HL-60 (cell line): Measurements from ENCODE around the gene TENT4B.

Experiments
- DNase-seq, 2 experiments: peaks; one replicate each; pipeline ENCODE4 v3.0.0-alpha.2; 2010 to 2020; ENCODE audit warnings: low read depth in 1 of 2, low spot score in 1 of 2
- H3K27ac ChIP-seq: fragments of 250-450 bp; sonication (Bioruptor Pico); replicated peaks from 2 replicates; pipeline ENCODE4 v1.5.1; 2020; ENCODE audit warnings: mild to moderate bottlenecking, moderate library complexity
- H3K27me3 ChIP-seq: fragments of 250-450 bp; sonication (Bioruptor Pico); 2 replicates; pipeline ENCODE4 v1.5.1; 2021; ENCODE audit warnings: mild to moderate bottlenecking, moderate library complexity; ENCODE audit not compliant: insufficient read depth, poor library complexity, severe bottlenecking
- H3K4me3 ChIP-seq: replicated peaks from 2 replicates; pipeline ENCODE4 v1.5.1; 2011; ENCODE audit warnings: mild to moderate bottlenecking, control low read depth, low read length; ENCODE audit not compliant: insufficient read depth
- GABPA ChIP-seq: IDR thresholded peaks from 2 replicates; pipeline ENCODE4 v1.6.1; 2012; ENCODE audit warnings: low read depth
- POLR2AphosphoS5 ChIP-seq: IDR thresholded peaks from 2 replicates; pipeline ENCODE4 v1.6.1; 2012; ENCODE audit warnings: low read depth
- SPI1 ChIP-seq: IDR thresholded peaks from 2 replicates; pipeline ENCODE4 v1.6.1; 2012; ENCODE audit warnings: low read depth, mild to moderate bottlenecking, borderline replicate concordance
- TF ChIP-seq, protein P1 (sequence below): IDR thresholded peaks from 2 replicates; pipeline ENCODE4 v1.6.1; 2012; ENCODE audit warnings: low read depth; ENCODE audit not compliant: insufficient replicate concordance
- TF ChIP-seq, protein P2 (sequence below): IDR thresholded peaks from one replicate; pipeline ENCODE4 v1.5.1; 2011; ENCODE audit warnings: low read length, control low read depth, inconsistent platforms; ENCODE audit not compliant: insufficient read depth

Gene TENT4B

DNA sequence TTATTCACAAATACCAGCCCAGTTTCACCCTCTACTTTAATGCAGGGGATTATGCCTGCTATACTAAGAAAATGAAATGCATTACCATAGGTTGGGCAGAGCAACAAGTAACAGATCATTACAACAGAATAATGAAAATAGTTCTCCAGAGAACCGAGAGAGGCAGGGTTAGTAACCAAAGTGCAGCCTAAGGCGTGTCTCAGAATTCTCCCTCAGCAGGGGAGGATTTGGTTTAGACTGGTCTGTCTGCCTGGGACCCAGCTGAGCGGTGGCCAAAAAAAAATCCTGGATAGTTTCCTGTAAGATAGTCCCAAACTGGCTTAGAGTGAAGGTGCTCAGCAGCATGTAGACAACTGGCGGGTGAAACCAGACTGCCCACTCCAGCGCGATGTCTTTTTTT lies 82.5 kb downstream of the TENT4B start:
- no peak for DNase-seq
- no peaks in the 10 kb centered on the region for H3K27me3 ChIP-seq
- H3K4me3 ChIP-seq, result no peak overlapping the region
- TF ChIP-seq, protein P1, sequence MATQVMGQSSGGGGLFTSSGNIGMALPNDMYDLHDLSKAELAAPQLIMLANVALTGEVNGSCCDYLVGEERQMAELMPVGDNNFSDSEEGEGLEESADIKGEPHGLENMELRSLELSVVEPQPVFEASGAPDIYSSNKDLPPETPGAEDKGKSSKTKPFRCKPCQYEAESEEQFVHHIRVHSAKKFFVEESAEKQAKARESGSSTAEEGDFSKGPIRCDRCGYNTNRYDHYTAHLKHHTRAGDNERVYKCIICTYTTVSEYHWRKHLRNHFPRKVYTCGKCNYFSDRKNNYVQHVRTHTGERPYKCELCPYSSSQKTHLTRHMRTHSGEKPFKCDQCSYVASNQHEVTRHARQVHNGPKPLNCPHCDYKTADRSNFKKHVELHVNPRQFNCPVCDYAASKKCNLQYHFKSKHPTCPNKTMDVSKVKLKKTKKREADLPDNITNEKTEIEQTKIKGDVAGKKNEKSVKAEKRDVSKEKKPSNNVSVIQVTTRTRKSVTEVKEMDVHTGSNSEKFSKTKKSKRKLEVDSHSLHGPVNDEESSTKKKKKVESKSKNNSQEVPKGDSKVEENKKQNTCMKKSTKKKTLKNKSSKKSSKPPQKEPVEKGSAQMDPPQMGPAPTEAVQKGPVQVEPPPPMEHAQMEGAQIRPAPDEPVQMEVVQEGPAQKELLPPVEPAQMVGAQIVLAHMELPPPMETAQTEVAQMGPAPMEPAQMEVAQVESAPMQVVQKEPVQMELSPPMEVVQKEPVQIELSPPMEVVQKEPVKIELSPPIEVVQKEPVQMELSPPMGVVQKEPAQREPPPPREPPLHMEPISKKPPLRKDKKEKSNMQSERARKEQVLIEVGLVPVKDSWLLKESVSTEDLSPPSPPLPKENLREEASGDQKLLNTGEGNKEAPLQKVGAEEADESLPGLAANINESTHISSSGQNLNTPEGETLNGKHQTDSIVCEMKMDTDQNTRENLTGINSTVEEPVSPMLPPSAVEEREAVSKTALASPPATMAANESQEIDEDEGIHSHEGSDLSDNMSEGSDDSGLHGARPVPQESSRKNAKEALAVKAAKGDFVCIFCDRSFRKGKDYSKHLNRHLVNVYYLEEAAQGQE, result no peak
- no peak for TF ChIP-seq GABPA
- TF ChIP-seq POLR2AphosphoS5, result no peak
- no peak for TF ChIP-seq SPI1
- TF ChIP-seq, protein P2, sequence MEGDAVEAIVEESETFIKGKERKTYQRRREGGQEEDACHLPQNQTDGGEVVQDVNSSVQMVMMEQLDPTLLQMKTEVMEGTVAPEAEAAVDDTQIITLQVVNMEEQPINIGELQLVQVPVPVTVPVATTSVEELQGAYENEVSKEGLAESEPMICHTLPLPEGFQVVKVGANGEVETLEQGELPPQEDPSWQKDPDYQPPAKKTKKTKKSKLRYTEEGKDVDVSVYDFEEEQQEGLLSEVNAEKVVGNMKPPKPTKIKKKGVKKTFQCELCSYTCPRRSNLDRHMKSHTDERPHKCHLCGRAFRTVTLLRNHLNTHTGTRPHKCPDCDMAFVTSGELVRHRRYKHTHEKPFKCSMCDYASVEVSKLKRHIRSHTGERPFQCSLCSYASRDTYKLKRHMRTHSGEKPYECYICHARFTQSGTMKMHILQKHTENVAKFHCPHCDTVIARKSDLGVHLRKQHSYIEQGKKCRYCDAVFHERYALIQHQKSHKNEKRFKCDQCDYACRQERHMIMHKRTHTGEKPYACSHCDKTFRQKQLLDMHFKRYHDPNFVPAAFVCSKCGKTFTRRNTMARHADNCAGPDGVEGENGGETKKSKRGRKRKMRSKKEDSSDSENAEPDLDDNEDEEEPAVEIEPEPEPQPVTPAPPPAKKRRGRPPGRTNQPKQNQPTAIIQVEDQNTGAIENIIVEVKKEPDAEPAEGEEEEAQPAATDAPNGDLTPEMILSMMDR, result no peak
- H3K27ac ChIP-seq, result no peak overlapping the region

DNA sequence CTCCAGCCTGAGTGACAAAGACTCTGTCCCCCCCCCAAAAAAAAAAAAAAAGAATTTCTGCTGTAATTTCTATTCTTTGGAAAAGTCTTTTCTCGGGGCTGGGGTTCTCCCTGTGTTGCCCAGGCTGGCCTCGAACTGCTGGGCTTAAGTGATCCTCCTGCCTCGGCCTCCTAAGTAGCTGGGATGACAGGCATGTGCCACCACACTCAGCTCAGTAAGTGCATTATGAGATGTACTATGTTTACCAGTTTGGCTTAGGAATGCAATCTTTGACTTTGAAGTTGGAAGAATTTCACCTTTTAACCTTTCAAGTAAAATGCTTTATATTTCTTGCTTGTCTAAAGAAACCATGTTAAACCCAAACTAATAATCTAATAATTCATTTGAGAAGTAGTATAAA lies 85.2 kb downstream of the TENT4B start:
- Histone ChIP-seq H3K27me3 (no peaks in the 10 kb centered on the region), H3K27ac (no peak overlapping the region), H3K4me3 (no peak overlapping the region)
- no peak for DNase-seq
- no peak for TF ChIP-seq POLR2AphosphoS5
- TF ChIP-seq GABPA, result no peak
- TF ChIP-seq, protein P2, result no peak
- TF ChIP-seq, protein P1, result no peak
- no peak for TF ChIP-seq SPI1

DNA sequence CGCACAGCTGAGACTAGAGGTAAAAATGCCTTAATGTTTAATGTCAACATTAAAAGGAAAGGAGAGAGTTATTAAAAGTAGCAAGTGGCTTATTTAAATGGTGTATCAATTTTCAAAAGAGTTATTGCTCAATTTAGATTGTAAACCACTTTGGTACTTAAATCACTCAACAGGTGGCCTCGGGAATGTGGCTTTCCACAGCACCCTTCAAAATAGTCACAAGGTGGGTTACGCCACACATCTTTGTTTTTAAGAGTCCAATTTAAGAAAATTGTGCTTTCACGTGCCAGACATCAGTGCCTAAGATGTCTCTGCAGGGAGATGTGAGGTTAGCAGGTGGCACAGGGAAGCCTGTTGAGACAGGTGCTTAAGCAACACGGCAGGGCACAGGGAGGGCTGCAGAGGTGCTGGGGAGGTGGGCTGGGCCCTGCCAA lies 85.8 kb downstream of the TENT4B start:
- no peak for DNase-seq
- no peak for TF ChIP-seq POLR2AphosphoS5
- TF ChIP-seq GABPA, result no peak
- TF ChIP-seq, protein P2, result no peak
- TF ChIP-seq, protein P1, result no peak
- no peak for TF ChIP-seq SPI1

More for the DNA sequence above, 85.8 kb downstream of the TENT4B start:
- Histone ChIP-seq H3K27ac (no peak overlapping the region), H3K4me3 (no peak overlapping the region), H3K27me3 (no peaks in the 10 kb centered on the region)
